K562 (cell line): ENCODE data around the gene IL17RC. TPM values are rescaled to one million over a fixed set of nuclear protein-coding genes. Genes with fewer than 3 reads are reported as not detected.

Experiments used
- BHLHE40 ChIP-seq: IDR thresholded peaks from 2 replicates; pipeline ENCODE4 v1.6.1; 2011; ENCODE audit warnings: low read length, improper control_type of control experiment
- CC2D1A ChIP-seq: fragments of 450-650 bp; IDR thresholded peaks from 2 replicates; pipeline ENCODE4 v1.6.1; 2017; ENCODE audit warnings: mild to moderate bottlenecking
- CLOCK ChIP-seq: fragments of 250-450 bp; sonication (Bioruptor Pico); IDR thresholded peaks from 2 replicates; pipeline ENCODE4 v1.4.0; 2020; ENCODE audit warnings: mild to moderate bottlenecking, moderate library complexity, borderline replicate concordance
- COPS2 ChIP-seq: fragments of 450-650 bp; conservative IDR thresholded peaks from 2 replicates; pipeline ENCODE4 v1.6.1; 2016; ENCODE audit warnings: mild to moderate bottlenecking, moderate library complexity
- GMEB1 ChIP-seq: fragments of 250-450 bp; sonication (Bioruptor Pico); IDR thresholded peaks from 2 replicates; pipeline ENCODE4 v1.4.0; 2020; ENCODE audit warnings: mild to moderate bottlenecking
- PCBP1 ChIP-seq: fragments of 200-400 bp; formaldehyde crosslinking; IDR thresholded peaks from 2 replicates; pipeline ENCODE4 v1.6.1; 2018; ENCODE audit warnings: mild to moderate bottlenecking, low read depth, low read length; ENCODE audit not compliant: poor library complexity, severe bottlenecking
- PKNOX1 ChIP-seq: fragments of 450-650 bp; IDR thresholded peaks from 2 replicates; pipeline ENCODE4 v1.6.1; 2016
- RBM15 ChIP-seq: fragments of 200-400 bp; formaldehyde crosslinking; IDR thresholded peaks from 2 replicates; pipeline ENCODE4 v1.6.1; 2018; ENCODE audit warnings: mild to moderate bottlenecking, low read length, moderate library complexity; ENCODE audit not compliant: insufficient read depth
- STAT6 ChIP-seq: sonication (generic); formaldehyde crosslinking; IDR thresholded peaks from 2 replicates; pipeline ENCODE4 v1.8.1; 2023; ENCODE audit warnings: mild to moderate bottlenecking, missing genetic modification reagents
- ZNF174 ChIP-seq: fragments of 250-450 bp; sonication (Bioruptor Pico); IDR thresholded peaks from 2 replicates; pipeline ENCODE4 v1.4.0; 2020; ENCODE audit warnings: mild to moderate bottlenecking
- ZNF639 ChIP-seq, 2 experiments: fragments of 200-800 bp in 1 of 2; sonication (Bioruptor generic) in 1 of 2; sonication (generic) in 1 of 2; formaldehyde crosslinking in 1 of 2; IDR thresholded peaks in 1 of 2; conservative IDR thresholded peaks in 1 of 2; 2 replicates each; pipeline versions ENCODE4 v1.5.0 to v1.6.1; 2016 to 2020; ENCODE audit warnings: missing compliant biosample characterization in 1 of 2, missing genetic modification characterization in 1 of 2, missing genetic modification reagents in 1 of 2
- polyA plus RNA-seq, 8 experiments: library from polyadenylated mRNA; depleted of rRNA in 4 of 8; stranded (reverse) in 5 of 8; unstranded in 3 of 8; fragments of >200 nt; fragmentation: Nextera tagmentation in 2 of 8; fragmentation: Illumina TruSeq in 1 of 8; extraction: Ambion mirVana in 2 of 8; extraction: Trizol in 1 of 8; gene quantifications; 2 replicates each; pipeline versions ENCODE4 v1.2.1 to v1.2.3, GENCODE V29; 2011 to 2014; ENCODE audit warnings: inconsistent platforms in 1 of 8, missing spikeins in 1 of 8
- total RNA-seq, 7 experiments: library from RNA; depleted of rRNA in 6 of 7; stranded (reverse); fragments of >200 nt in 6 of 7; fragmentation: Illumina TruSeq in 2 of 7; extraction: Trizol in 2 of 7; gene quantifications; 2 replicates each; pipeline versions ENCODE4 v1.2.1 to v1.2.3, GENCODE V29; 2011 to 2021; ENCODE audit warnings: low replicate concordance in 1 of 7

The IL17RC gene
- total and polyA plus RNA-seq, 9 of the 15 experiments (the other 6 are each of a cell fraction or from before 2014, with no cell fraction given), result 0.15 to 11.4 (median 7.1) TPM; not detected in 1

- no peak for TF ChIP-seq STAT6 (CRISPR knock-in tag)
- TF ChIP-seq ZNF639 (CRISPR knock-in tag; conservative IDR thresholded peaks at IDR 0.05 in 1 of 2, IDR thresholded peaks at IDR 0.05 in 1 of 2), result 0 out of 4 replicates have a peak, but pooled peaks of 1 of the 2 experiments have one; percentile 45
- no peak for TF ChIP-seq ZNF174
- TF ChIP-seq CC2D1A, result no peak
- no peak for TF ChIP-seq RBM15
- no peak for TF ChIP-seq GMEB1 (CRISPR knock-in tag)
- no peak for TF ChIP-seq CLOCK
- TF ChIP-seq BHLHE40, result 0 out of 2 replicates have a peak, but pooled peaks have one; percentile 36
- TF ChIP-seq COPS2, result no peak
- TF ChIP-seq PKNOX1, result peak; percentile 80
- TF ChIP-seq PCBP1, result no peak
Observed at GRCh38 chr3:9911863-9912262, 5.0 kb upstream of the IL17RC start (continued).
